Mesendoderm (in vitro differentiated cells): Measurements from ENCODE around the gene GSTT4.

Source experiments
- DNase-seq: peaks from one replicate; pipeline ENCODE4 v3.0.0; 2013
- H2AK5ac ChIP-seq: 2 replicates; pipeline ENCODE4 v1.6.1; 2013; ENCODE audit warnings: low read length, inconsistent platforms
- H2BK120ac ChIP-seq: 2 replicates; pipeline ENCODE4 v1.6.1; 2013; ENCODE audit warnings: low read depth, mild to moderate bottlenecking, low read length, moderate library complexity, mixed read lengths
- H2BK15ac ChIP-seq: replicated peaks from 2 replicates; pipeline ENCODE4 v1.6.1; 2013; ENCODE audit warnings: low read depth, mild to moderate bottlenecking, moderate library complexity
- H2BK5ac ChIP-seq: 2 replicates; pipeline ENCODE4 v1.6.1; 2013; ENCODE audit warnings: low read length, inconsistent platforms
- H3K18ac ChIP-seq: 2 replicates; pipeline ENCODE4 v1.6.1; 2013; ENCODE audit warnings: mild to moderate bottlenecking, low read length, mixed read lengths
- H3K23ac ChIP-seq: one replicate; pipeline ENCODE4 v1.6.1; 2013; ENCODE audit warnings: low read length
- H3K27ac ChIP-seq: 2 replicates; pipeline ENCODE4 v1.5.1; 2013; ENCODE audit warnings: low read depth, mild to moderate bottlenecking, inconsistent platforms, low read length, moderate library complexity
- H3K27me3 ChIP-seq: 2 replicates; pipeline ENCODE4 v1.6.1; 2013; ENCODE audit warnings: low read length, control low read depth, mild to moderate bottlenecking, inconsistent platforms; ENCODE audit not compliant: insufficient read depth, poor library complexity
- H3K36me3 ChIP-seq: 2 replicates; pipeline ENCODE4 v1.6.1; 2013; ENCODE audit warnings: low read length, inconsistent platforms; ENCODE audit not compliant: control insufficient read depth, insufficient read depth
- H3K4ac ChIP-seq: one replicate; pipeline ENCODE4 v1.6.1; 2013; ENCODE audit warnings: low read depth, mild to moderate bottlenecking, low read length, moderate library complexity
- H3K4me1 ChIP-seq: 2 replicates; pipeline ENCODE4 v1.6.1; 2013; ENCODE audit warnings: low read depth, low read length, inconsistent platforms; ENCODE audit not compliant: control insufficient read depth
- H3K4me2 ChIP-seq: 2 replicates; pipeline ENCODE4 v1.6.1; 2013; ENCODE audit warnings: low read length
- H3K4me3 ChIP-seq: 2 replicates; pipeline ENCODE4 v1.5.1; 2013; ENCODE audit warnings: mild to moderate bottlenecking, low read length
- H3K56ac ChIP-seq: one replicate; pipeline ENCODE4 v1.6.1; 2013; ENCODE audit warnings: low read length
- H3K79me1 ChIP-seq: 2 replicates; pipeline ENCODE4 v1.6.1; 2013; ENCODE audit warnings: low read length, inconsistent platforms
- H3K79me2 ChIP-seq: 2 replicates; pipeline ENCODE4 v1.6.1; 2013; ENCODE audit warnings: mild to moderate bottlenecking, low read length; ENCODE audit not compliant: control insufficient read depth, insufficient read depth
- H3K9ac ChIP-seq: 2 replicates; pipeline ENCODE4 v1.6.1; 2013; ENCODE audit warnings: low read length, inconsistent platforms
- H4K5ac ChIP-seq: one replicate; pipeline ENCODE4 v1.6.1; 2013; ENCODE audit warnings: low read length
- H4K8ac ChIP-seq: one replicate; pipeline ENCODE4 v1.6.1; 2013; ENCODE audit warnings: low read depth, mild to moderate bottlenecking, control low read depth, low read length, moderate library complexity
- WGBS: extraction: QIAGEN DNeasy Blood & Tissue Kit; methylation state at CpG from one replicate; pipeline ENCODE4 v1.1.7; 2013; ENCODE audit warnings: low lambda C conversion rate, missing lambda C conversion rate; ENCODE audit not compliant: insufficient coverage; ENCODE audit errors: extremely low coverage; 5-methylcytosine and 5-hydroxymethylcytosine counted together

The GSTT4 gene

GRCh38 chr22:24037851-24038765 is 32.9 kb upstream of the GSTT4 start:
- Histone ChIP-seq H4K8ac (no peak overlapping the region), H3K4ac (no peak overlapping the region), H3K9ac (no peak overlapping the region), H2AK5ac (no peak overlapping the region), H3K56ac (no peak overlapping the region), H2BK120ac (no peak overlapping the region), H3K4me1 (peaks cover 4% of the 10 kb centered on the region), H4K5ac (no peak overlapping the region), H3K23ac (no peak overlapping the region), H3K4me3 (no peak overlapping the region), H3K79me1 (peaks cover 9% of the 10 kb centered on the region), H3K4me2 (no peak overlapping the region), H2BK15ac (no peak overlapping the region), H2BK5ac (no peak overlapping the region), H3K27ac (no peak overlapping the region), H3K36me3 (peaks cover 4% of the 10 kb centered on the region), H3K27me3 (no peaks in the 10 kb centered on the region), H3K18ac (no peak overlapping the region), H3K79me2 (peaks cover 2% of the 10 kb centered on the region)
- no CpG with 5 or more reads among the region's 8 CpGs for WGBS
- DNase-seq, result no peak

- DNase-seq, result no peak
- H3K4me3 ChIP-seq, result no peak overlapping the region
- peaks cover 2% of the 10 kb centered on the region for H3K36me3 ChIP-seq
- H2BK15ac ChIP-seq, result no peak overlapping the region
- no peak overlapping the region for H3K4me2 ChIP-seq
- no peak overlapping the region for H2AK5ac ChIP-seq
- no peak overlapping the region for H4K8ac ChIP-seq
- no peak overlapping the region for H2BK5ac ChIP-seq
- H3K4me1 ChIP-seq, result peaks cover 4% of the 10 kb centered on the region
- H3K27me3 ChIP-seq, result no peaks in the 10 kb centered on the region
- no peak overlapping the region for H3K18ac ChIP-seq
- H4K5ac ChIP-seq, result no peak overlapping the region
- no CpG with 5 or more reads among the region's 5 CpGs for WGBS
- H2BK120ac ChIP-seq, result no peak overlapping the region
- H3K79me2 ChIP-seq, result peaks cover 4% of the 10 kb centered on the region
- H3K27ac ChIP-seq, result no peak overlapping the region
- H3K4ac ChIP-seq, result no peak overlapping the region
- no peak overlapping the region for H3K56ac ChIP-seq
- no peak overlapping the region for H3K9ac ChIP-seq
- H3K79me1 ChIP-seq, result peaks cover 19% of the 10 kb centered on the region
- H3K23ac ChIP-seq, result peak overlapping the region; percentile 51
Observed at GRCh38 chr22:24035296-24035695, 30.0 kb upstream of the GSTT4 start.

GRCh38 chr22:24033731-24034130 is 28.5 kb upstream of the GSTT4 start:
- Histone ChIP-seq H3K23ac (no peak overlapping the region), H3K56ac (no peak overlapping the region), H3K79me2 (peaks cover 4% of the 10 kb centered on the region), H4K5ac (no peak overlapping the region), H3K4me1 (peaks cover 4% of the 10 kb centered on the region), H3K4me2 (no peak overlapping the region), H3K4ac (no peak overlapping the region), H3K9ac (no peak overlapping the region), H2BK120ac (no peak overlapping the region), H3K79me1 (peaks cover 24% of the 10 kb centered on the region), H2BK15ac (no peak overlapping the region), H2AK5ac (no peak overlapping the region), H3K18ac (no peak overlapping the region), H3K4me3 (no peak overlapping the region), H3K36me3 (no peaks in the 10 kb centered on the region), H3K27ac (no peak overlapping the region), H4K8ac (no peak overlapping the region), H3K27me3 (no peaks in the 10 kb centered on the region), H2BK5ac (no peak overlapping the region)
- WGBS, result no CpG with 5 or more reads among the region's 4 CpGs
- DNase-seq, result no peak

- Histone ChIP-seq H3K4me2 (no peak overlapping the region), H3K4me3 (no peak overlapping the region), H2BK120ac (no peak overlapping the region), H3K4me1 (peaks cover 3% of the 10 kb centered on the region), H3K79me1 (peaks cover 29% of the 10 kb centered on the region), H3K23ac (no peak overlapping the region), H4K8ac (no peak overlapping the region), H3K18ac (no peak overlapping the region), H3K36me3 (no peaks in the 10 kb centered on the region), H3K4ac (no peak overlapping the region), H2BK5ac (no peak overlapping the region), H3K79me2 (peaks cover 6% of the 10 kb centered on the region), H2AK5ac (no peak overlapping the region), H3K56ac (no peak overlapping the region), H3K27ac (no peak overlapping the region), H3K9ac (no peak overlapping the region), H3K27me3 (no peaks in the 10 kb centered on the region), H4K5ac (no peak overlapping the region), H2BK15ac (no peak overlapping the region)
- DNase-seq, result no peak
Observed at GRCh38 chr22:24030186-24030702, 25.0 kb upstream of the GSTT4 start.

GRCh38 chr22:24029304-24029703 is 24.1 kb upstream of the GSTT4 start:
- Histone ChIP-seq H2BK15ac (no peak overlapping the region), H3K4ac (no peak overlapping the region), H3K36me3 (no peaks in the 10 kb centered on the region), H4K5ac (no peak overlapping the region), H3K79me1 (peaks cover 24% of the 10 kb centered on the region), H3K4me3 (no peak overlapping the region), H2BK120ac (no peak overlapping the region), H3K18ac (no peak overlapping the region), H2AK5ac (no peak overlapping the region), H3K4me1 (no peaks in the 10 kb centered on the region), H3K4me2 (no peak overlapping the region), H3K23ac (no peak overlapping the region), H3K27me3 (no peaks in the 10 kb centered on the region), H3K56ac (no peak overlapping the region), H3K9ac (no peak overlapping the region), H3K79me2 (peaks cover 4% of the 10 kb centered on the region), H2BK5ac (no peak overlapping the region), H4K8ac (no peak overlapping the region), H3K27ac (no peak overlapping the region)
- no CpG with 5 or more reads among the region's 3 CpGs for WGBS
- no peak for DNase-seq
